OCI-M2 (cell line): ENCODE data around the gene ABAT.
"Not testable (repeated sequence)": the region's sequence is repeated elsewhere in the genome, so short reads cannot be mapped to it uniquely, and the experiment has no call there.

Experiments
- DNase-seq: peaks from one replicate; lab custom pipeline; 2025; ENCODE audit not compliant: unreplicated experiment; lab: John Stamatoyannopoulos, UW

The ABAT gene

DNA sequence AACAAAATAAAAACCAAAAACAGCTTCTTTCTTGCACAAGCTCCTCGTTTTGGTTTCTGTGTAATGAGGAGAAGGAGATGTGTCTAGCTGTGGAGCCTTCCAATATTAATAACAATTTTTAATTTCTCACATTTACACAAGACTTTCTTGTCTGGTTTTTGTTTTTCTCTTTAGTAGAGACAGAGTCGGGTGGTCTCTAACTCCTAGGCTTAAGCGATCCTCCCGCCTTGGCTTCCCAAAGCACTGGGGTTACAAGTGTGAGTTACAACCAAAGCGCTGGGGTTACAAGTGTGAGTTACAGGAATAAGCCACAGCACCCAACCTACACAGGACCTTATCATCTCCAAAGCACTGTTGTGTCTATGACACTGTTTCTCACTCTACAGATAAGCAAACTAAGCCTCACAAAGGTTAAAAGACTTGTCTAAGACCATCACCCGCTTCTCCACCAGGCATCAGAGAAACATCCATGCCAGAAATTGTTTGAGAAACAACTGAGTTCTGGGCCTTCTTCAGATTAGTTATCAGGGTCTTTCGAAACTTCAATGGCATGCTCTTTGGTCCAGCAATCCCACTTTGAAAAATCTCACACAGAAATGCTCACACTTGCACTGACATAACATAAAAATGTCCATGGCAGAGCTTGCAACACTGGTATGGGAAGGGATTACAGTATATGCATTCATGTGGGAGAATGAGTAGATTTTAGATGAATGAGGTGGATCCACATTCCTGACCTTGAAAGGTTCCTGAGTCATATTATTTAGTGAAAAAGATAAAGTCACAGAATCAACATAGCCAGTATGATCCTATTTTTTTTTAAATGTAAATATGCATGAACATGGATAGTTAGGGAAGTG lies 3.9 kb downstream of the ABAT start:
- DNase-seq: no peak

DNA sequence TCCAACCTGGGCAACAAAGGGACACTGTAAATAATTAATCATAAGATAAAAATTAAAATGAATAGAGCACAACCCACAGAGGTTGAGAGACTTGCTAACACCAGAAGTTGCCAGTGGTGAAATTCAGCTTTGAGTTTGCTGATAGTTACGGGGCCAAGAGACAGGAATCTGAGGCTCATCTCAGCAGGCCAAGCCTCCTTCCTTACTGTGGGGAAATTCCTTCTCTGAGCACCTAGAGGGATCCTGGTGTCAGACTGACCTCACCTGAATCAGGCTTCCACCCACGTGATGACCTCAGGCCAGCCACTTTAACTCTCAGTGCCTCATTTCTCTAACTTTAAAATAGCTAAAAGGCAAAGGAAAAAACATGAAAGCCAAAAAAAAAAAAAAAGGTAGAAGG lies 4.7 kb downstream of the ABAT start:
- no peak for DNase-seq

DNA sequence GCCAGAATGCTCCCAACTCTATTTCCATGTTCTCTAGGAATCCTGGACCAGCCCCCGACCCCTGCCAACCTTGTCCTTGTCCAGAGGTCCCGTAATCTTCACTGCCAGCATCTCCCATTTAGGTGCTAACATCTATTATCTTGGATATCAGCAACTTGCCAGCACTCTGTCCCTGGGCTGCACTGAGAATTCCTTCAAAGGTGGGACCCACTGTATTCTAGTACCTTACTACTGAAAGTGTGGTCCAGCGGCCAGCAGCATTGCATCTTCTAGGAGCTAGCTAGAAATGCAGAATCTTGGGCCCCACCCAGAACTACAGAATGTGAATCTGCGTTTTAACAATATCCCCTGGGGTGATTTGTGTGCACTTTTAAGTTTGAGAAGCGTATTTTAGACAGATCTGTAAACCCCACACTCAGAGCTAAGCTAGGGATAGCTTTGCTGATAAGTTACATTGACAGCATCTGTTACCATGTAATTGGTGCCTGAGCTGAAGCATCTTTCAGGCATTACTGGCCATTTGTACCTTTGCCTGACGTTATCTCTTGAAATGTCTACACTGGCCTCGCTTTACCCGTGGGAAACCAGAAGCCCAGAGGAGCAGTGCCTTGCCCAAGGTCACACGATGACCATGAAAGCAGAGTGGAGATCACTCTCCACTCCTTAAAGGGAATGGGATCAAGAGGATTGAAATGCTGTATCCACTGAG lies 8.3 kb downstream of the ABAT start:
- DNase-seq: no peak

DNA sequence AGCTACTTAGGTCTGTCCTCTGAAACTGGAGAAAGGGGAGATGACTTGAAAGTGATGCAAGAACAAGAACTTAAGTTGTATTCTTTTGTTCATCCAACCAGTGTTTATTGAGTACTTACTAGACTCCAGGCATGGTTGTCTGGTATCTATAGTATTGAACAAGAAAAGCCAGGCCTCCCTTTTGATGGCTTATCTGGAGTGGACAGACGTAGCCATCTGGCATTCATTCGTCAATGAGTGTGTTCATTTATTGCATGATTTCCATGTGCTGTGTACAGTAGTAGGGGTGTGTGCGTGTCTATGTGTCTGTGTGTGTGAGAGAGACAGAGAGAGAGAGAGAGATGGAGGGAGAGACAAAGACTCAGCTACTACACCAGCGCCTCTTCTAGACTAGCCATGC lies 9.2 kb downstream of the ABAT start:
- DNase-seq: no peak

DNA sequence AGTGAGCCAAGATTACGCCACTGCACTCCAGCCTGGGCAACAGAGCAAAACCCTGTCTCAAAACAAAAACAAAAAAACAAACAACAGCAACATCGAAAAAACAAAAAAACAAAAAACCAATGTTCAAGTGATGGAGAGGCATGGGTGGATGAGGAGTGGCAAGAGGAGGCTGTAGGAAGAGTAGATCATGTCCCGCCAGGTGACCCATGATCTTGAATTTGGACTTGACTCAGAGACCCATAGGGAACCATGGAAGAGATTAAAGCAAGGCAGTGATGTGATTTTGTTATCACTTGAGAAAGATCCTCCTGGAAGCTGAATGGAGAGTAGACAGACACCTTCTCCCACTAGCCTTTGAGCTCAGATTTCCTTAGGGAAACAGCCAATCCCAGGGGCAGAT lies 11.2 kb downstream of the ABAT start:
- DNase-seq: no peak

DNA sequence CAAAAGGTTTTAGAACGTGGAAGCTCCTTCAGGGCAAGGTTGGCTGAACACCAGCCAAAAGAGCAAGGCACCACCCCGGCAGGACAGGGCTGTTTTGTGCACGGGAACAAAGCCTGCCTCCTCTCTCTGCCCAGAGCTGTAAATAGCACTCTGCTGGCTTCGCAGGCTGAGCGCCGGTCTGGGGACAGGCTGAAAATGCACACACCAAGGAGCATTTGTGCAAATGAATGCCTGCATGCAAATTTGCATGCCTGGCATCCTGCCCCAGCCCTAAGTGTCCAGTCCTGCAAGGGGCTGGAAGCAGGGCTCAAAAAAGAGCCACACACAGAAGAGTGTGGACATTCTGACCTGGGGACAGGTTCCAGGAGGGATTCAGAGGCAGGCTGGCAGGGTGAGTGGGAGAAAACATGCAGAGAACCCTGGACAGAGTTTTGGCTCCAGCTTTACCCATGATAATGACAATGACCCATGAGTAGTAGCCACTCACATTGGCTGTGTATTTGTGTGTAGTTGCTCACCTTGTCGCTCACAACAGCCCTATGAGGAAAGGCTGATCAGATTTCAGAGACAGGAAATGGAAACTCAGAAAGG lies 11.7 kb downstream of the ABAT start:
- no peak for DNase-seq

DNA sequence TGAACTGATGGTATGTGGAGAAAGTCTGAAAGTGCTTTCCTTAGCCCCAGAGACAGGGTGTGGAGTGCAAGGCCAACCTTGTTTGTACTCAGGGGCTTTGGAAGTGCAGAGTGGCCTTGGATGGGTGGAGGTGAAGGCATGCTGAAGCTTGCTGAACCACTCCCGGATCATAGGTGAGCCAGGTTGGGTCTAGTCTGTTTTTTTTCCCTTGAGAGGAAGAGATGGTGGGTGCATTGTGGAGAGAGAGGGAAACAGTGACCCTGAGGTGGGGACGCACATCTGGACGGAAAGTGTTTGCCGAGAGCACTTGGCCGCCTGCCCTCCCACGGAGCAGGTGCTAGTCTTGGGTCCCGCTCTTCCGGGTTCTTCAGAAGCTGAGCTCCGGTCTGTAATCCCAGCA lies 12.5 kb downstream of the ABAT start:
- DNase-seq: no peak

DNA sequence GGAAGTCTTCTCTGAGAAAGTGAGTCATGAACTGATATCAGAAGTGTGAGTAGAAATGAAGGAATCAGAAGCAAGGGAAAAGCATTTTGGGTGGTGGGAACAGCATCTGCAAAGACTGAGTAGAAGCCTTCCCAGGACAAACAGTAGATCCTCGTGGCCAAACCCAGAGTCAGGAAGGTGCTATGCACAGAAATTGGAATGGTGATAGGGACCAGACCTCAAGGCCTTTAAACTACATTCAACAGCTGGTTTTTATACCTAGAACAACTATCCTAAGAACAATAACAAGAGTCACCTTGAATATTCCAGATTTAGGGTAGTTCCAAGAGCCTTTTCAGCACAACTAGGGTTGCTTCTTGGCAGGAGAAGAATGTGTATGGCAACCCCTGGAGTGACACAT lies 15.3 kb downstream of the ABAT start:
- DNase-seq: no peak

DNA sequence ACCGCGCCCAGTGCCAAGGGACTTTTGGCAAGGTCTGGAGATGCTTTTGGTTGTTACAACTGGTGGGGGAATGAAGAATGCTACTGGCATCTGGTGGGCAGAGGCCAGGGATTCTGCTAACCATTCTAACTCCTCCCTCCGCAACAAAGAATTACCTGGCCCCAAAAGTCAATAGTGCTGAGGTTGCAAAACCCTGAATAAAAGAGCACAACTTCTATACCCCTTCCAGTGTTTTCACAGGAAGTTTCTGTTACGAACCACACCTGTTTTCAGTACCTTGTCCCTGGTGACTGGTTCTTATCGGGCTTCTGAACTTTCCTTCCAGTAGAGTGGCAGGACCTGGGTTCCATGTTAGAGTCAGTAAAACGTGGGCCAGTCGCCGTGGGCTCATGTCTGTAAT lies 17.3 kb downstream of the ABAT start:
- DNase-seq: no peak

DNA sequence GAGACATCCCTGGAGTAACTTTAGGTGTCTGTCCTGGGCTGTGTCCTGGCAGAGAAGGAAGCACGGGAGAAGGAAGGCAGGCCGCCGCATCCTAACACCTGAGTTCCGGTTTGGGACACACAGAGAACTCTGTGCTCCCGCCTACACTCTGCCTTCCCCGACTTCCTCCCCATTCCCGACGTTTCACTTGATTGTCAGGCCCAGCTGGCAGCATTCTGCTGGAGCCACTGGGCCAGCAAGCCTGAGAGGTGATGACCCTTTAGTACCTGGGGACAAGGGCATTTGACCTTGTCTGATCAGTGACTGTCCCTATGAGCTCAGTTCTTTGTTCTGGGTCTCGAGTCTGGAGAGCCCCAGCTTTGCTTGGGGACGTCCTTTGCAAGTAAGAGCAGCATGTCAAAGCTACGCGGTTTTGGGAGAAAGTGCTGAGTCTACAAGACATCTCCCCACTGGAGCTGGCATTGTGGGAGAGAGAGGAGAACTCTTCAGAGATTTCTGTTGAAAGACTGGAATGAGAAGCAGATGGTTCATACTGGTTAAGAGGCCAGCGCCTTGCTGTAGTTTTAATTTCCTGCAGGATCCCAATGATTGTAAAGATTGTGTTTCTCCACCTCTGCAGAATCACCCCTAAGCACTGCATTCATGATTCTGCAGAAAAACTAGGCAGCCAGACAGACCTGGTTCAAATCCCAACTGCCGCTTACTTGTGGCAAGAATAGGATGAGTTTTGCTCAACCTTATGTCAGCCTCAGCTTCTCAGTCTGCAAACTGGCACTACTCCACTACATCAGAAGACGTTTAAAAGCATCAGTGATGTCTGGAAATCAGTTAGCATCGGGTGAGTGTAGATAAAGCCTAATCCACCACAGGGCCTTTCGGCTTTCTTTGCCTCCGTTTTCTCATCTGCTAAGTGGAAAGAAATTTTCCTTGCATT lies 20.6 kb downstream of the ABAT start:
- DNase-seq: no peak

DNA sequence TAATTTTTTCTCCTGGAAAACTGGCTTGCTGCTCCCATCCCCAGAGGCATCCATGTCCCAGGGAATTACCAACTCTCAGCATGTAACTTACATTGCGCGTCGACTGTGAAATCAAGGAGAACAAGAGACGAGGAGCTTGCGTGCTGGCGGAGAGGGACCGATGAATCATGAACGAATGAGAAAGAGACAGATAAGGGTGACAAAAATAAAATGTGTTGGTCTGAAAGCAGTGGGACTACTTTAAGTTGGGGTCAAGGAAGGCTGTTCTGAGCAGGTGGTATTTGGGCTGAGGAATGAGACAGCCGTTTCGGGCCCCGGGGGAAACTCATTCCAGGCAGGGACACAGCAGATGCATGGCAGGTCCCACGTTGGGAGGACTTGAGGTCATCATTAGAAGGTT lies 22.5 kb downstream of the ABAT start:
- no peak for DNase-seq

DNA sequence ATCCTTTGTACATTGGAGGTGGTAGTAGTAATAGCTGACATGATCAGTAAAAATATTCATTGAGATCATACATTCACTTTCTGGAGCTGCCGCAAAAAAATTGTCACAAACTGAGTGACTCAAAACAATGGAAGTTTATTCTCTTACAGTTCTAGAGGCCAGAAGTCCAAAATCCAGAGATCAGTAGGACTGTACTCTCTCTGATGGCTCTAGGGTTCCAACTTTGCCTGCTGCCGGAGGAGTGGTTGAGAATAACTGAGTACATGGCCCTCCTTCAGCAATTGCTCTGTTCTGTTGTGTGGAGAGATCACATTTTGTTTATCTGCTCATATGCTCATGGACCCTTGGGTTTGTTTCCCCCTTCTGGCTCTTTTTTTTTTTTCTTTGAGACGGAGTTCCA lies 23.5 kb downstream of the ABAT start:
- no peak for DNase-seq

DNA sequence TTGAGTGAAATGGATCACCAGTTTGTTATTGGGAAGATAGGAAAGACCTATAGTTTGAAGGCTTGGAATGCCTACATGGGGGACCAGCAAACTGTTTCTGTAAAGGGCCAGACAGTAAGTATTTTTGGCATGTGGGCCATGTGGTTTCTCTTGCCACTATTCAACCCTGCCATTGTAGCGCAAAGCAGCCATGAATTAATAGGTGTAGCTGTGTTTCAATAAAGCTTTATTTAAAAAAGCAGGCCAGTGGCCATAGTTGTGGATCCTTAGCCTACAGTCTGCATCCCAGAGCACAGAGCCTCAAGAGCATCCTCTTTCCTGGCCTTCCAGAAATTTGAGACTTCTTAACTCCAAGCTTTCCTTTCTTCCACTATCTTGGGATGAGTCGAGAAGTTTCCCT lies 29.3 kb downstream of the ABAT start:
- DNase-seq: no peak

DNA sequence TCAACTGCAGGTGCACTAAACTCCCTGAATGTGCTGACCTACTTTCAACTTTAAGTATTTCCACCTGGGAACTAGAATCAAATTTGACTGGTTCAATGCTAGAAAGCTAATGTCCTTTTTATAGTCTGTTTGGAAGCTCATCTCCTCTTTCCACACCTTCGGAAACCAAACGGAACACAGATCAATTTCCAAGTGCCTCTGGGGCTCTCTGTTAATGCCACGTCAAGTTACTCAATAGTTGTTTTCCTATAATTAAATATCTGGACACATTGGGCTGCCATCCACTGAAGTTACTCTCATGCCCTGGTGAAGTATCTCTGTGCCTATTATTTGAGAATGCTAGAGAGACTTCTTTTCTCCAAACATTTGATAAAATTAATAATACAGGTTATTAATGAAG lies 29.7 kb downstream of the ABAT start:
- no peak for DNase-seq

DNA sequence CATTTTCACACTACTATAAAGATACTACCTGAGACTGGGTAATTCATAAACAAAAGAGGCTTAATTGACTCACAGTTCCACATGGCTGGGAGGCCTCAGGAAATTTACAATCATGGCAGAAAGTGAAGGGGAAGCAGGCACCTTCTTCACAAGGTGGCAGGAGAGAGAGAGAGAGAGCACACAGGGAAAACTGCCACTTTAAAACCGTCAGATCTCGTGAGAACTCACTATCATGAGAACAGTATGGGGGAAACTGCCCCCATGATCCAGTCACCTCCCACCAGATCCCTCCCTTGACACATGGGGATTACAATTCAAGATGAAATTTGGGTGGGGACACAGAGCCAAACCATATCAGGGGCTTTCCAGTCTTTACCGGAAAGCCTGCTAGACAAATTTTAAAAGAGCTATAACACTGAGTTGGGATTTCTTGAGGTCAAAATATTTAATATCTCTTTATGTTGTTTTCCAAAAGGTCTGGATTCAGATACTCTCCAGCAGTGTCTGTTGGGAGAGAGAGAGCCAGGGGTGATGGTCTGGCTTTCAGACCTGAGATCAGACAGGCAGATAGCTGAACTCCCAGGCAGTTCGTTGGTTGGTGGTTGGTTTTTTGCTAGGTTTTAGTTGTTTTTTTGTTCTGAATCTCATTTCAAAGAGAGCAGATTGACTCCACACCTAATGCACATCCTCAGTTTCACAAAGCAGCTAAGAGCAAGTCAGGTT lies 30.8 kb downstream of the ABAT start:
- DNase-seq: not testable (repeated sequence)

DNA sequence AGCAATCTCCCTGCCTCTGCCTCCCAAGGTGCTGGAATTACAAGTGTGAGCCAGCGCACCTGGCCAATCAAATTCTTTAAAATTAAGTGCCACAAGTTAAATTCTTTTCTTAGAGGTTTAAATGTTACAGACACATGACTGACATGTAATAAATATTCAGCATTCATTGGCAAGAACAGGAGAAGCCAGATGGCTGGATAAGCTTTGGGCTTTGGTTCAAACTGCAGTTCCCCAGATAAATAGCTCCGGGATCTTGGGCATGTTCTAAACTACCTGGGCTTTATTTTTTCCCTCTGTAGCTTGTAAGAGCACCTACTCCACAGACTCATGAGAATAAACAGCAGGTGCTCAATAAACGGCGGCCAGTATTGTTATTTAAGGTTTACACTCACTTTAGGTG lies 34.1 kb downstream of the ABAT start:
- DNase-seq: no peak

DNA sequence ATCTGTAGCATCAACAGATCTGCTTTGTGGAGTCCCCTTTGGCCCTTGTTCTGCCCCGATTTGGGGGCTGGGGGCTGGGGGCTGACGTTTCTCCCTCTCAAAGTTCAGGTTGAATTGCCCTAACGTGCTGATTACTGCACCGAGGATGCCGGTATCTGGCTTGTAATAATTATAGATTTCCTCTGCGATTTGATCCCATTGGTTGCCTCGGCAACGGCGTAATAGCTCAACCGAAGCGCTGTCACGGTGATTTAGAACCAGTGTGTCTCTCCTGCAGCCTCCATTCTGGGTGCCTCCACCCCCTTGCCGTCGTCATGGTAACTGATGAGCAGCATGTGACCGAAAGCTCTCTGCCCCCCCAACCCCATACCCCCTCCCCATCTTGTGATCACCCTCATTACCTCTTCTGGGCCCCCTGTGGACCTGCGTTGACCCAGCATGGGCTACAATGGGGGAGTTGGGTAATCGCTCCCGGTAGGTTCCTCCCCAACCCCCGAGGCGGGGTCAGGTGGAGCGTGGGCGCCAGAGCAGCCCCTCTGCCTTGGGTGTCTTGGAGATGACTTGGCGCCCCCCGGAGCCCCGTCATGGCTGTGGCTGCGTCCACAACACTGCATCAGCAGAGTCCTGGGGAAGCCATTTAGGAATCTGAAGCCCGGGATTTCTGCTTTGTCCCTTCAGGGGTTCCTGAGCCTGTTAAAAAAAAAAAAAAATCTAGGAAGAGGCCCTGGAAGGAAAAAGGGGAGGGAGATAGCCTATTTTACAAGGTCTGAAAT lies 38.4 kb downstream of the ABAT start:
- DNase-seq: no peak

DNA sequence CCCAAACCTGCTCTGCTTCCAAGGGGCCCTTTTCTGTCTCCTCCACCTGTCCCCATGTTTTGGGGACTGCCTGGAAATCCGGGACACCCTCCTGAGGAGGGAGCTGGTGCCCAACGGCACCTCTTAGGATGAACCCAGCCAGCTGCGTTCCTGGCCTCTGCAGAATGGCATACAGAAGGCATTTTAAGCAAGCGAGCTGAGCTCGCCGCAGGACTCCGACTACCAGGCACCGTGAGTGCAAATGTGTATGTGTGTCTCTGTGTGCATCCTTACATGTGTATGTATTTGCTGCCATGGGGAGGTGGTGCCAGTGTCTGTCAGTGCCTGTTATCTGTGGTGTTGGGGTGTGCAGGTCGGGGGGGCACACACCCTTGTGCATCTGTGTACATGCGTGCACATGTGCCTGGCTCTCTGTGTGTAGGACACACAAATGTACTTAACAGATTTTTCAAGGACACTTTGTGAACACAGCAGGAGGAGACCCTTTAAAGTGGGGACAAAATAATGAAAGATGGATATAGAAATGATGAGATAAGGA lies 39.3 kb downstream of the ABAT start:
- no peak for DNase-seq

DNA sequence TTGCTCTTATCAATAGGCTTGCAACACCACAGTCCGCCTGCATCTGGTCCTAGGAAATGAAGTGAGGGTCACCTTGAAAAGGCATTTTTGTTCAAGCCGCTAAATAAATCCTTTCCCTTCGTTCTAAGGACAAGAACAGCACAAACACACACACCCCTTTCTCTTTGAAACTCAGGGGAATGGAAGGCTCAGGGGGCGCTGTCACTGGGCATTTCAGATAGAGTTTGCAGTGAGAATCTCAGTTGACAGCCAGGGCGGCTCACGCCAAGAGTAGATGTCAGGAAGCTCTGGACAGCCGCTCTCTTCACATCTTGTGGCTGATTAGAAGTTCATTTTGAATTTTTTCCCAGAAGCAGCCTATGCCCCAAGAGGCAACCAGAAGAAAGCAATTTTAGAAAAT lies 39.8 kb downstream of the ABAT start:
- DNase-seq: no peak

DNA sequence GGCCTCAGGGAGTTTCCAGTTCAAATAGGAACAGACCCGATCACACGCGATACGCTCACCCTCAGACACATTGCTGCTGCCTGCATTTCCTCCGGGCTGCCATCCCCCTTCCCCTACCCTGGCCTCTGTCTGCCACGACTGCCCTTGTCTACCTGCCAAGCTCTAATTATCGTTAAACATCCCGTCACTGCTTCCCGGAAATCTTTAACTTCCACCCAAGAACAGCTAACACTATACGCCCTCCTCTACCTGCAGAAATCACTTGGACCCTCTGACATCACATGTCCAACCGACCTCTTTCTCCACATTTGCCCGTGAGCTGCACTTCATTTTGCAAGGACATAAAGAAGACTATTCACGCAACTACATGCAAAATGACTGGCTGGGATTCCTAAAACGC lies 40.4 kb downstream of the ABAT start:
- DNase-seq: no peak
